CD4-positive, alpha-beta T cell (primary cell): Measurements from ENCODE around the gene SLC2A9. TPM values are rescaled to one million over a fixed set of nuclear protein-coding genes. Genes with fewer than 3 reads are reported as not detected.

Experiments used
- ATAC-seq: fragments of 200-7000 bp; cut with Tn5 transposase; one replicate; pipeline ENCODE4 v1.10.0; 2022; ENCODE audit warnings: mild to moderate bottlenecking; ENCODE audit not compliant: poor library complexity
- CTCF ChIA-PET: fragments of 350-600 bp; sonication (Branson Sonifier 250); formaldehyde crosslinking; loops from one replicate; lab custom pipeline; 2021; ENCODE audit warnings: antibody characterized with exemption, inconsistent platforms; lab: Charles Lee
- POLR2A ChIA-PET: fragments of 350-600 bp; sonication (Branson Sonifier 250); formaldehyde crosslinking; loops from one replicate; lab custom pipeline; 2021; ENCODE audit warnings: antibody characterized with exemption, inconsistent platforms; lab: Charles Lee
- DNase-seq, 14 experiments: peaks; one replicate each; pipeline ENCODE4 v3.0.0-alpha.2; 2013 to 2020; ENCODE audit warnings: mixed read lengths in 2 of 14
- H3K27ac ChIP-seq, 2 donors: one replicate each; pipeline versions ENCODE4 v1.5.1 to v1.7.0; 2013; ENCODE audit warnings: low read length in 2 of 2, low read depth in 1 of 2, mild to moderate bottlenecking in 1 of 2
- H3K27me3 ChIP-seq, 2 experiments: 1 replicate in 1 of 2; 2 replicates in 1 of 2; pipeline versions ENCODE4 v1.6.1 to v1.7.0; 2013; ENCODE audit warnings: low read length in 2 of 2, control low read depth in 1 of 2, mild to moderate bottlenecking in 1 of 2, moderate library complexity in 1 of 2; ENCODE audit not compliant: insufficient read depth in 2 of 2, control insufficient read depth in 1 of 2
- H3K36me3 ChIP-seq: one replicate; pipeline ENCODE4 v1.6.1; 2013; ENCODE audit warnings: low read length, control low read depth; ENCODE audit not compliant: insufficient read depth
- H3K4me1 ChIP-seq: one replicate; pipeline ENCODE4 v1.6.1; 2013; ENCODE audit warnings: low read length, control low read depth; ENCODE audit not compliant: insufficient read depth
- H3K4me3 ChIP-seq: one replicate; pipeline ENCODE4 v1.5.1; 2013; ENCODE audit warnings: mild to moderate bottlenecking, low read length, moderate library complexity
- H3K9me3 ChIP-seq, 2 experiments: 1 replicate in 1 of 2; 2 replicates in 1 of 2; pipeline versions ENCODE4 v1.6.1 to v1.7.0; 2013; ENCODE audit warnings: low read length in 2 of 2, mild to moderate bottlenecking in 2 of 2, control low read depth in 1 of 2, moderate library complexity in 1 of 2; ENCODE audit not compliant: control insufficient read depth in 1 of 2, insufficient read depth in 1 of 2
- H3K27ac Mint-ChIP-seq: one replicate; pipeline ENCODE4 v1.8.0; 2020; ENCODE audit warnings: mixed read lengths
- H3K27me3 Mint-ChIP-seq: one replicate; pipeline ENCODE4 v1.8.0; 2021; ENCODE audit warnings: mixed read lengths
- H3K36me3 Mint-ChIP-seq: one replicate; pipeline ENCODE4 v1.8.0; 2021; ENCODE audit warnings: low read depth, mixed read lengths
- H3K4me1 Mint-ChIP-seq: one replicate; pipeline ENCODE4 v1.8.0; 2021; ENCODE audit warnings: low read depth, mixed read lengths
- H3K4me3 Mint-ChIP-seq: one replicate; pipeline ENCODE4 v1.8.0; 2020; ENCODE audit warnings: mild to moderate bottlenecking, mixed read lengths
- H3K9me3 Mint-ChIP-seq: one replicate; pipeline ENCODE4 v1.8.0; 2020; ENCODE audit warnings: mixed read lengths
- intact Hi-C, 2 experiments: fragments of 100-400 bp; cut with DNase I in 1 of 2; cut with micrococcal nuclease in 1 of 2; formaldehyde crosslinking; loops; one replicate each; pipeline versions ENCODE4 v1.15.1 to v1.9.0; 2023 to 2025; cut with DNase I, micrococcal nuclease
- total RNA-seq, 174 experiments: library from RNA in 2 of 174; stranded (reverse) in 2 of 174; gene quantifications; one replicate each; pipeline ENCODE4 v1.2.3 and lab custom pipeline; 2021 to 2026
- TF ChIP-seq, protein P1 (sequence below): fragments of 200-600 bp; IDR thresholded peaks from one replicate; pipeline ENCODE4 v1.8.0; 2022; ENCODE audit warnings: antibody characterized with exemption, mild to moderate bottlenecking

SLC2A9 gene
- total RNA-seq, 2 experiments from 2014 or later = 2.2 to 3.6 TPM

DNA sequence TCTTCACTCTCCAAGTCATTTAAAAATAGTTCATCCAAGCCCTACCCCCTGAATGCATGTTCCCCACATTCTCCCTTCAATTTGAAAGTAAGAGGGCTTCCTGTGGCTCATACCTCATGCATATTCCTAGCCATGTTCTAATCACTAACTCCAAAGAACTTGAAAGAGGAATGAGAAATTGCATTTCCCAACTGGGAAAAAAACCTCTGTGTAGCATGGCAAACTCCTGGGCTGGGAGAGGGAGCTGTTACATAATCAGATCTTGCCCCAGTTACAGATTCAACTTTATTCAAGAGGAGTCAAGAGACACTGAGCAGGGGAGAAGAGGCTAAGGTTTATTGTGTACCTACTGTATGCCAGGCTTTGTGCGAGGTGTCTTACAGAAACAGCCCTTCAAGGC, 90.2 kb downstream of the SLC2A9 start:
- DNase-seq (no peak), ATAC-seq (no peak)
- Histone ChIP-seq H3K4me3 (no peak overlapping the region), H3K27me3 (no peaks in the 10 kb centered on the region), H3K27ac (no peak overlapping the region), H3K4me1 (no peaks in the 10 kb centered on the region), H3K36me3 (no peaks in the 10 kb centered on the region), H3K9me3 (no peaks in the 10 kb centered on the region)
- Mint-ChIP-seq H3K27me3 (no peaks in the 10 kb centered on the region), H3K4me1 (no peaks in the 10 kb centered on the region), H3K27ac (no peak overlapping the region), H3K4me3 (no peak overlapping the region), H3K36me3 (no peaks in the 10 kb centered on the region), H3K9me3 (no peaks in the 10 kb centered on the region)
- ChIA-PET POLR2A (no interaction called here), CTCF (no interaction called here)
- intact Hi-C loops = no loop called here
- TF ChIP-seq, protein P1, sequence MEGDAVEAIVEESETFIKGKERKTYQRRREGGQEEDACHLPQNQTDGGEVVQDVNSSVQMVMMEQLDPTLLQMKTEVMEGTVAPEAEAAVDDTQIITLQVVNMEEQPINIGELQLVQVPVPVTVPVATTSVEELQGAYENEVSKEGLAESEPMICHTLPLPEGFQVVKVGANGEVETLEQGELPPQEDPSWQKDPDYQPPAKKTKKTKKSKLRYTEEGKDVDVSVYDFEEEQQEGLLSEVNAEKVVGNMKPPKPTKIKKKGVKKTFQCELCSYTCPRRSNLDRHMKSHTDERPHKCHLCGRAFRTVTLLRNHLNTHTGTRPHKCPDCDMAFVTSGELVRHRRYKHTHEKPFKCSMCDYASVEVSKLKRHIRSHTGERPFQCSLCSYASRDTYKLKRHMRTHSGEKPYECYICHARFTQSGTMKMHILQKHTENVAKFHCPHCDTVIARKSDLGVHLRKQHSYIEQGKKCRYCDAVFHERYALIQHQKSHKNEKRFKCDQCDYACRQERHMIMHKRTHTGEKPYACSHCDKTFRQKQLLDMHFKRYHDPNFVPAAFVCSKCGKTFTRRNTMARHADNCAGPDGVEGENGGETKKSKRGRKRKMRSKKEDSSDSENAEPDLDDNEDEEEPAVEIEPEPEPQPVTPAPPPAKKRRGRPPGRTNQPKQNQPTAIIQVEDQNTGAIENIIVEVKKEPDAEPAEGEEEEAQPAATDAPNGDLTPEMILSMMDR = no peak

DNA sequence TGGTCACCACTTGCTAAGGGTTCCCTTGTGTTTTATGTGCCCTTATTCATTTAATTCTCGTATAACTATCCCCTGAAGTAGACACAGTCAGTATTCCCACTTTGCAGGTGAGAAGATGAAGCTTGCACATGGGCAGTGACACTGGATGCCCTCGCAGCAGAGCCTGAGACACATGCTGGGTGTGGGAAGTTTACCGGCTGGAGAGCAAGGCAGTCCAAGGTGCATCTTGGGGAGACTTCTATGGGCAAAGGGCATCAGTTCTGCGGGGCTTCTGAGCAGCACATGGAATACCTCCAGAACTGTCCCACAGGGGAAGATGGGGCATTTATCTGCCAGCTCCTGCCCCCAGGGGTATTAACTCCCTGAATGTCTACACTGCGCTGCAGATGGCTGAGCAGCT, 92.2 kb downstream of the SLC2A9 start:
- POLR2A ChIA-PET = no interaction called here
- Mint-ChIP-seq H3K4me3 (no peak overlapping the region), H3K27ac (no peak overlapping the region), H3K4me1 (no peaks in the 10 kb centered on the region), H3K36me3 (no peaks in the 10 kb centered on the region), H3K27me3 (no peaks in the 10 kb centered on the region), H3K9me3 (no peaks in the 10 kb centered on the region)
- CTCF ChIA-PET = no interaction called here
- H3K4me3 ChIP-seq = no peak overlapping the region
- no peak for DNase-seq
- no peaks in the 10 kb centered on the region for H3K36me3 ChIP-seq
- H3K27ac ChIP-seq = no peak overlapping the region
- H3K27me3 ChIP-seq = no peaks in the 10 kb centered on the region
- H3K4me1 ChIP-seq = no peaks in the 10 kb centered on the region
- no peak for ATAC-seq
- intact Hi-C loops = no loop called here
- H3K9me3 ChIP-seq = no peaks in the 10 kb centered on the region
- TF ChIP-seq, protein P1 = no peak

DNA sequence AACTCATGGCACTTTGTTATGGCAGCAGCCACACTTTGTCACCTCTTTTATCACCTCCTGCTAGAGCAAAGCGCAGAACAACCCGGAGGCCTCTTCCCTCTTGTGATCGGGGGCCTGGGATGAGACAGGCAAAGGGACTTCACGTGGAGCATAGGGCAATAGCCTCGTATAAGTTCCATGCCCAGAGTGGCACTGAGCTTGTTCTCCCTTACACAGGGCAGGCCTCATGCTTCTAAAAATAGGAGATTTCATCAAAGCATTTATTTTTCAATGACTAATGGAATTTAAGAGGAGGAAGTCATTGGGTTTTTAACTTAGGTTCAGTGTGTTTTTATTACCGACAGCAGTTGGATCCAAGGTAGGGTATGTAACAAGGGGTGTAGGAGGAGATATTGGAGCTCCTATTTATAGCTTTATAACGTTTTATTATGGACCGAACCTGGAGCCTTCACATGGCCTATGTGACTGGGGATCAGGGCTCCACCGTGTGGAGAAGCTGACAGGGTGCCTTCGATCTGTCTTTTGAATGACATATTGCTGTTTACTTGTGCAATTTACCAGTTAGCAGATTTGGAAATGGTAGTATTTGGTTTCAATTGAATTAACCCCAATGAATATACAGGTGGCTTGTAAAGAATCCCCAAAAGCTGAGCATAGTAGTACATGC, 93.8 kb downstream of the SLC2A9 start:
- no peaks in the 10 kb centered on the region for H3K27me3 ChIP-seq
- no peaks in the 10 kb centered on the region for H3K9me3 ChIP-seq
- DNase-seq = no peak
- no peak overlapping the region for H3K27ac ChIP-seq
- H3K4me3 ChIP-seq = no peak overlapping the region
- Mint-ChIP-seq H3K27me3 (no peaks in the 10 kb centered on the region), H3K9me3 (no peaks in the 10 kb centered on the region), H3K4me1 (no peaks in the 10 kb centered on the region), H3K4me3 (no peak overlapping the region), H3K36me3 (no peaks in the 10 kb centered on the region), H3K27ac (no peak overlapping the region)
- ChIA-PET POLR2A (no interaction called here), CTCF (no interaction called here)
- H3K36me3 ChIP-seq = no peaks in the 10 kb centered on the region
- intact Hi-C loops = no loop called here
- TF ChIP-seq, protein P1 = no peak
- no peaks in the 10 kb centered on the region for H3K4me1 ChIP-seq
- ATAC-seq = no peak
